GM12873 (cell line): ENCODE data around the gene VGLL4.

Experiments used
- CTCF ChIP-seq: IDR thresholded peaks from 2 replicates; pipeline ENCODE4 v1.5.1; 2012; ENCODE audit warnings: low read depth, mild to moderate bottlenecking, moderate library complexity, low read length, control low read depth; ENCODE audit not compliant: insufficient read depth; ENCODE audit errors: missing control alignments

The VGLL4 gene

DNA sequence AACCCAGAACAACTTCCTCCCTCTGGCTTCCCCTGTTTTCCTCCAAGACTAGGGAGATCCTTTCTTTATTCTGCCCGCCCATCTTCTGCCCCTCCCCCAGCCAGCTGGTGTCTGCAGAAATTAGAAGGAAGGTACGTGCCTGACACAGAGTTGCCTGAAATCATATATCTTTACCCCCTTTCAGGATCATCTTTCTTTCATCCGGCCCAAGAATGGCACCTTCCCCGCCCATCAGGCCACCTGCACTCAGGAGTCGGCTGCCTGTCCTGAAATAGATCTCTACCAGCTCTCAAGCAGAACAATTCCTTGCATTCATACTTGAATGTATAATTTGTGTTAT is 133.7 kb downstream of the VGLL4 start:
- TF ChIP-seq CTCF: no peak

DNA sequence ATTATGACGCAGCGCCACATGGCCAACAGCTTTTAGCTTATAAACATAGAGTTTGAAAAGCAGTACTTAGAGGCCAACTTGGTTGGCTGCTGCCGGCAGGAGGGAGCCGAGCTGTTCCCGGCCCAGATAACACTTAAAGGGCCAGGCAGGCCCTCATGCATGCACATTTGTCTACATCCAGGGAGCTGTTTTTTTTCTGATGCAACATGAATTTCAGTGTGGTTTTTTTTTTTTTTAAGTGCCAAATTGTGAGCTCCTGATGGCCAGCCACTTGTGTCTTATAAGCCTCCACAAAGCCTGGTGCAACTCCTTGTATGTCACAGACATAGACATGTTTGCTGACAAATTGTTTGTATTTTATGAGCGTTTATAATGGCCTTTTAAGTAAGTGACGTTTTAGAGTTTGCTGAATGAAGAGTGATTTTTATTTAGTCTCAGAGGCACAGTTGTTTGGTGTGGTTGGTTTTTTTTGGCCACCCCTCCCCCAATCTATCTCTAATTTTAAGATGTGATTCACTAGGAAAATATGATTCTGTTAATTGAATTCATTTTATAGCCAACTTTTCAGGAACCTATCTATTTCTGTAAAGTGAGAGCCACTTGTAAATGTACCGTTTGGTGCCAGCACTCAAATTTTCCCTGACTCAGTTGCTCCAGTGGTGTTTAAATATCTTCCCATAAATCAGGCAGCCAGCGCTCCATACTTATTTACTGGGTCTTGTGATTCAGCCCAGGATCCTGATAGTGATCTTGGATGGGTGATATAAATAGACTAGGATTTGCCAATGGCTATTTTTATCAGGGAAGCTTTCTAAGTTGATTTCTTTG is 134.3 kb downstream of the VGLL4 start:
- no peak for TF ChIP-seq CTCF

- TF ChIP-seq CTCF: no peak
Measured at GRCh38 chr3:11508346-11509172, 135.2 kb downstream of the VGLL4 start.

DNA sequence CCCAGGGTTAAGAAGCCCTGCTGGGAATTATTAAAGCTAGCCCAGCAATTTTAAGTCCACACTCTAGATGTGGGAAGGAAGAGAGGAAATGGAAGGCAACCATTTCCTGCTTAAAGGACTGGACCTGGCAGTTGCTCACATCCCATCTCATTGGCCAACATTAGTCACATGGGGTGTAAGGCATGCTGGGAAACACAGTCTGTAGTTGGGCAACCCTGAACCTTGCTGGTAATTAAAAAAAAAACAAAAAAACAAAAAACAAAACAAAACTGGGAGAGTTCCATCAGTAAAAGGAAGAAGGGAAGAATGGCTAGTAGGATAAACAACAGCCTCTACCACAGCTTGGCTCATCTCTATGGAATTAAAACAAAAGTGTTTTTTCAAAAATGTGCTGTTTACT is 136.0 kb downstream of the VGLL4 start:
- no peak for TF ChIP-seq CTCF
